IMR-90 (cell line): Measurements from ENCODE around the gene TTC28.
"Not testable (repeated sequence)": the region's sequence is repeated elsewhere in the genome, so short reads cannot be mapped to it uniquely, and the experiment has no call there.

ENCODE experiments used
- FOS ChIP-seq: fragments of 150-350 bp; IDR thresholded peaks from 2 replicates; pipeline ENCODE4 v1.6.1; 2016; ENCODE audit warnings: low read depth, low read length
- MAZ ChIP-seq: IDR thresholded peaks from 2 replicates; pipeline ENCODE4 v1.6.1; 2012; ENCODE audit warnings: low read depth, mild to moderate bottlenecking, low read length, improper control_type of control experiment, moderate library complexity, borderline replicate concordance
- POLR2A ChIP-seq: IDR thresholded peaks from 2 replicates; pipeline ENCODE4 v1.6.1; 2012; ENCODE audit warnings: mild to moderate bottlenecking, low read depth, low read length
- RFX5 ChIP-seq: IDR thresholded peaks from 2 replicates; pipeline ENCODE4 v1.8.0; 2012; ENCODE audit warnings: low read depth, mild to moderate bottlenecking, low read length, moderate library complexity
- TF ChIP-seq, protein P1 (sequence below): conservative IDR thresholded peaks from 2 replicates; pipeline ENCODE4 v1.5.1; 2012; ENCODE audit warnings: mild to moderate bottlenecking, low read depth, low read length, improper control_type of control experiment
- TF ChIP-seq, protein P2 (sequence below): fragments of 150-350 bp; IDR thresholded peaks from 2 replicates; pipeline ENCODE4 v1.6.1; 2017; ENCODE audit warnings: mild to moderate bottlenecking, antibody characterized with exemption, low read length, low read depth

DNA sequence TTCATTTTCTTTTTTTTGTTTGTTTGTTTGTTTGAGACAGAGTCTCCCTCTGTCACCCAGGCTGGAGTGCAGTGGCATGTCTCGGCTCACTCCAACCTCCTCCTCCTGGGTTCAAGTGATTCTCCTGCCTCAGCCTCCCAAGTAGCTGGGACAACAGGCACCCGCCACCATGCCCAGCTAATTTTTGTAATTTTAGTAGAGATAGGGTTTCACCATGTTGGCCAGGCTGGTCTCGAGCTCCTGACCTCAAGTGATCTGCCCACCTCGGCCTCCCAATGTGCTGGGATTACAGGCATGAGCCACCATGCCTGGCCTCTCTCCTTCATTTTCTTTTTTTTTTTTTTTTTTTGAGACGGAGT lies 118.9 kb downstream of the TTC28 start:
- TF ChIP-seq FOS, POLR2A, RFX5, MAZ: not testable (repeated sequence)
- TF ChIP-seq, protein P1, sequence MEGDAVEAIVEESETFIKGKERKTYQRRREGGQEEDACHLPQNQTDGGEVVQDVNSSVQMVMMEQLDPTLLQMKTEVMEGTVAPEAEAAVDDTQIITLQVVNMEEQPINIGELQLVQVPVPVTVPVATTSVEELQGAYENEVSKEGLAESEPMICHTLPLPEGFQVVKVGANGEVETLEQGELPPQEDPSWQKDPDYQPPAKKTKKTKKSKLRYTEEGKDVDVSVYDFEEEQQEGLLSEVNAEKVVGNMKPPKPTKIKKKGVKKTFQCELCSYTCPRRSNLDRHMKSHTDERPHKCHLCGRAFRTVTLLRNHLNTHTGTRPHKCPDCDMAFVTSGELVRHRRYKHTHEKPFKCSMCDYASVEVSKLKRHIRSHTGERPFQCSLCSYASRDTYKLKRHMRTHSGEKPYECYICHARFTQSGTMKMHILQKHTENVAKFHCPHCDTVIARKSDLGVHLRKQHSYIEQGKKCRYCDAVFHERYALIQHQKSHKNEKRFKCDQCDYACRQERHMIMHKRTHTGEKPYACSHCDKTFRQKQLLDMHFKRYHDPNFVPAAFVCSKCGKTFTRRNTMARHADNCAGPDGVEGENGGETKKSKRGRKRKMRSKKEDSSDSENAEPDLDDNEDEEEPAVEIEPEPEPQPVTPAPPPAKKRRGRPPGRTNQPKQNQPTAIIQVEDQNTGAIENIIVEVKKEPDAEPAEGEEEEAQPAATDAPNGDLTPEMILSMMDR, result not testable (repeated sequence)
- TF ChIP-seq, protein P2, sequence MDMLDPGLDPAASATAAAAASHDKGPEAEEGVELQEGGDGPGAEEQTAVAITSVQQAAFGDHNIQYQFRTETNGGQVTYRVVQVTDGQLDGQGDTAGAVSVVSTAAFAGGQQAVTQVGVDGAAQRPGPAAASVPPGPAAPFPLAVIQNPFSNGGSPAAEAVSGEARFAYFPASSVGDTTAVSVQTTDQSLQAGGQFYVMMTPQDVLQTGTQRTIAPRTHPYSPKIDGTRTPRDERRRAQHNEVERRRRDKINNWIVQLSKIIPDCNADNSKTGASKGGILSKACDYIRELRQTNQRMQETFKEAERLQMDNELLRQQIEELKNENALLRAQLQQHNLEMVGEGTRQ, result not testable (repeated sequence)
